ENCODE measurements around the gene PHF21B. TPM values are rescaled to one million over a fixed set of nuclear protein-coding genes. Genes with fewer than 3 reads are reported as not detected.

Gene PHF21B
- total and polyA plus RNA-seq, 11 donors: 0.04 to 1.6 (median 0.47) TPM; not detected in 4

- no peak overlapping the region for H3K27ac ChIP-seq
- no peak for TF ChIP-seq POLR2A (IDR thresholded peaks at IDR 0.05)
- TF ChIP-seq, protein P1, sequence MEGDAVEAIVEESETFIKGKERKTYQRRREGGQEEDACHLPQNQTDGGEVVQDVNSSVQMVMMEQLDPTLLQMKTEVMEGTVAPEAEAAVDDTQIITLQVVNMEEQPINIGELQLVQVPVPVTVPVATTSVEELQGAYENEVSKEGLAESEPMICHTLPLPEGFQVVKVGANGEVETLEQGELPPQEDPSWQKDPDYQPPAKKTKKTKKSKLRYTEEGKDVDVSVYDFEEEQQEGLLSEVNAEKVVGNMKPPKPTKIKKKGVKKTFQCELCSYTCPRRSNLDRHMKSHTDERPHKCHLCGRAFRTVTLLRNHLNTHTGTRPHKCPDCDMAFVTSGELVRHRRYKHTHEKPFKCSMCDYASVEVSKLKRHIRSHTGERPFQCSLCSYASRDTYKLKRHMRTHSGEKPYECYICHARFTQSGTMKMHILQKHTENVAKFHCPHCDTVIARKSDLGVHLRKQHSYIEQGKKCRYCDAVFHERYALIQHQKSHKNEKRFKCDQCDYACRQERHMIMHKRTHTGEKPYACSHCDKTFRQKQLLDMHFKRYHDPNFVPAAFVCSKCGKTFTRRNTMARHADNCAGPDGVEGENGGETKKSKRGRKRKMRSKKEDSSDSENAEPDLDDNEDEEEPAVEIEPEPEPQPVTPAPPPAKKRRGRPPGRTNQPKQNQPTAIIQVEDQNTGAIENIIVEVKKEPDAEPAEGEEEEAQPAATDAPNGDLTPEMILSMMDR (IDR thresholded peaks at IDR 0.05): no peak
- no peaks in the 10 kb centered on the region for H3K36me3 ChIP-seq
- 78 to 83% (median 81%) methylated on average over 14 to 16 of the region's 16 CpGs for WGBS, 4 donors
- ATAC-seq (no peak), DNase-seq (peak in 1 of 5 donors; percentile 47)
- intact Hi-C loops (cut with DNase I): no loop called here
- no peak overlapping the region for H3K4me3 ChIP-seq
- peaks cover 0 to 13% (median 6%) of the 10 kb centered on the region in 12 donors for H3K9me3 ChIP-seq
- H3K4me1 ChIP-seq: no peaks in the 10 kb centered on the region
- peaks cover 0 to 2% (median 0%) of the 10 kb centered on the region in 9 donors for H3K27me3 ChIP-seq
Measured at GRCh38 chr22:44846726-44847275, 163.0 kb downstream of the PHF21B start.

GRCh38 chr22:44845796-44846720 lies 163.7 kb downstream of the PHF21B start:
- Histone ChIP-seq H3K27ac (no peak overlapping the region), H3K9me3 (peaks cover 0 to 13% (median 6%) of the 10 kb centered on the region in 12 donors), H3K27me3 (peaks cover 0 to 2% (median 0%) of the 10 kb centered on the region in 9 donors), H3K4me3 (no peak overlapping the region), H3K4me1 (no peaks in the 10 kb centered on the region), H3K36me3 (no peaks in the 10 kb centered on the region)
- intact Hi-C loops (cut with DNase I): no loop called here
- TF ChIP-seq POLR2A (IDR thresholded peaks at IDR 0.05): no peak
- TF ChIP-seq, protein P1 (IDR thresholded peaks at IDR 0.05): no peak
- no peak for ATAC-seq
- WGBS, 4 donors: 82 to 86% (median 84%) methylated on average over 22 to 25 of the region's 25 CpGs
- DNase-seq: no peak

DNA sequence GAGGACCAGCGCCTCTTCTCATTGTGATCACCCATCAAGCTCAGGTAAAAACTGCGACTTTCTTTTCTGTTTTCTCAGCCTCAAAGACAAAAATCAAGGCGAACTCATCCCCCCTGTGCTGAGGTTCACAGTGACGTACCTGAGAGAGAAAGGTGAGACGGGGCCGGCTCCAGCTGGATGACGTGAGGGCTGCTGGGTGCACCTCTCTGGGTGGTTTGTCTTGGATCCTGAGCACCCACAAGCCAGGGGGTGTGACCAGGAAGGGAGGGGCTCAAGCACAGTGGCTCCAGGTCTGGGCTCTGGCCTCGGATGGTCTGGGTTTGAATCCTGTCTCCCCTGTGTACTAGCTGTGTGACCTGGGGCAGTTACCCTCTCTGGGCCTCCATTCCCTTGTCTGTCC lies 164.6 kb downstream of the PHF21B start:
- TF ChIP-seq, protein P1 (IDR thresholded peaks at IDR 0.05): no peak
- TF ChIP-seq POLR2A (IDR thresholded peaks at IDR 0.05): no peak
- no peaks in the 10 kb centered on the region for H3K4me1 ChIP-seq
- WGBS, 4 donors: 90 to 95% (median 91%) methylated on average over 8 of the region's 8 CpGs
- peaks cover 0 to 13% (median 6%) of the 10 kb centered on the region in 12 donors for H3K9me3 ChIP-seq
- H3K27me3 ChIP-seq: peaks cover 0 to 3% (median 0%) of the 10 kb centered on the region in 9 donors
- no peaks in the 10 kb centered on the region for H3K36me3 ChIP-seq
- ATAC-seq (no peak), DNase-seq (no peak)
- no peak overlapping the region for H3K4me3 ChIP-seq
- intact Hi-C loops (cut with DNase I): no loop called here
- H3K27ac ChIP-seq: no peak overlapping the region

DNA sequence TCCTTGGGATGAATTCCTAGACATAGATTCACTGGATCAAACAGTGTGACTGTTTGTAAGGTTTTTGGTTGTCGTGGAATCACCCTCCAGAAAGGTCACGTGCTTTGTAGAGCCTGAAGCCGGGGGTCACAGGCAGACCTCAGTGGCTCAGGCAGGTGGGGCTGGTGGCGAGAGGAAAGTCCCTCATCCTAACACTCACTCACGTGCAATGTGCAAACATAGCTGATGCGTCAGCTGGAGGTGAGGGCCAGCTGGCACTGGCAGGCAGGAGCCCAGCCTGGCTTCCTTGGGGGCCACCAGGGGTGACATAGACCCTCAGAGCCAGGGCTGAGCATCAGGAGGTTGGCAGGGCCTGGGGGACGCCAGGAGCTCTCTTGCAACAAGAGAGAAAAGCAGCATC lies 167.4 kb downstream of the PHF21B start:
- WGBS, 4 donors: 72 to 76% (median 73%) methylated on average over 7 of the region's 7 CpGs
- DNase-seq (no peak), ATAC-seq (no peak)
- H3K4me3 ChIP-seq: no peak overlapping the region
- H3K36me3 ChIP-seq: no peaks in the 10 kb centered on the region
- H3K27me3 ChIP-seq: peaks cover 0 to 6% (median 0%) of the 10 kb centered on the region in 9 donors
- no peak for TF ChIP-seq POLR2A (IDR thresholded peaks at IDR 0.05)
- TF ChIP-seq, protein P1 (IDR thresholded peaks at IDR 0.05): no peak
- H3K9me3 ChIP-seq: peaks cover 0 to 13% (median 6%) of the 10 kb centered on the region in 12 donors
- no peaks in the 10 kb centered on the region for H3K4me1 ChIP-seq
- H3K27ac ChIP-seq: no peak overlapping the region
- intact Hi-C loops (cut with DNase I): no loop called here
